Measurements from ENCODE around the gene SLC1A4. TPM values are rescaled to one million over a fixed set of nuclear protein-coding genes. Genes with fewer than 3 reads are reported as not detected.
A peak's percentile ranks its signal among the peaks of the same experiment; 100 is the strongest.

Gene SLC1A4
- total RNA-seq, 1 donor from 2014 or later, result 45.9 TPM

GRCh38 chr2:65055422-65056214 lies 66.4 kb downstream of the SLC1A4 start:
- Mint-ChIP-seq H3K27ac (ENCODE audit: unreplicated experiment) (peak overlapping the region; percentile 67), H3K27me3 (ENCODE audit: low read depth, unreplicated experiment) (peaks cover 7% of the 10 kb centered on the region), H3K9me3 (ENCODE audit: unreplicated experiment) (peaks cover 4% of the 10 kb centered on the region), H3K4me1 (ENCODE audit: low read depth, unreplicated experiment) (peaks cover 8% of the 10 kb centered on the region), H3K4me3 (ENCODE audit: unreplicated experiment) (peak overlapping the region; percentile 95), H3K36me3 (ENCODE audit: low read depth, unreplicated experiment) (peaks cover 2% of the 10 kb centered on the region)
- peaks cover 28% of the 10 kb centered on the region for H4K20me1 ChIP-seq (ENCODE audit: insufficient read depth, low read length)
- H3K36me3 ChIP-seq (ENCODE audit: insufficient read depth, low read length), result no peaks in the 10 kb centered on the region
- H3K4me2 ChIP-seq (ENCODE audit: low read length), result peak overlapping the region; percentile 86
- H3K9me3 ChIP-seq (ENCODE audit: insufficient read depth, low read depth, low read length), result no peaks in the 10 kb centered on the region
- no peak overlapping the region for H3K27ac ChIP-seq (ENCODE audit: low read depth, low read length)
- peaks cover 9% of the 10 kb centered on the region for H3K4me1 ChIP-seq (ENCODE audit: insufficient read depth, low read length)
- TF ChIP-seq CTCF (IDR thresholded peaks at IDR 0.05; ENCODE audit: insufficient read depth, low read depth, low read length) (no peak), EZH2 (IDR thresholded peaks at IDR 0.05; ENCODE audit: insufficient read depth, low read length) (no peak)
- H3K9ac ChIP-seq (ENCODE audit: low read length), result peak overlapping the region; percentile 80
- H3K4me3 ChIP-seq (ENCODE audit: insufficient read depth, low read depth, low read length), result peak overlapping the region; percentile 79
- H3K27me3 ChIP-seq (ENCODE audit: insufficient read depth, low read length), result no peaks in the 10 kb centered on the region
- peak overlapping the region; percentile 89 for H2AFZ ChIP-seq (ENCODE audit: low read depth, low read length)
- H3K79me2 ChIP-seq (ENCODE audit: insufficient read depth, low read length), result peaks cover 23% of the 10 kb centered on the region
- DNase-seq (ENCODE audit: low read depth), result no peak
- no peak for FAIRE-seq

- Histone ChIP-seq H3K9me3 (ENCODE audit: insufficient read depth, low read depth, low read length) (no peaks in the 10 kb centered on the region), H2AFZ (ENCODE audit: low read depth, low read length) (peak within 1 kb of the TSS; percentile 89), H3K79me2 (ENCODE audit: insufficient read depth, low read length) (peaks cover 24% of the 10 kb centered on the region), H3K9ac (ENCODE audit: low read length) (peak within 1 kb of the TSS; percentile 80), H3K27ac (ENCODE audit: low read depth, low read length) (peak within 1 kb of the TSS; percentile 62), H3K36me3 (ENCODE audit: insufficient read depth, low read length) (no peaks in the 10 kb centered on the region), H3K4me3 (ENCODE audit: insufficient read depth, low read depth, low read length) (peak within 1 kb of the TSS; percentile 79), H4K20me1 (ENCODE audit: insufficient read depth, low read length) (peaks cover 35% of the 10 kb centered on the region), H3K27me3 (ENCODE audit: insufficient read depth, low read length) (no peaks in the 10 kb centered on the region), H3K4me2 (ENCODE audit: low read length) (peak within 1 kb of the TSS; percentile 86), H3K4me1 (ENCODE audit: insufficient read depth, low read length) (peaks cover 9% of the 10 kb centered on the region)
- DNase-seq (ENCODE audit: low read depth) (peak; percentile 90), FAIRE-seq (peak; percentile 32)
- TF ChIP-seq EZH2 (IDR thresholded peaks at IDR 0.05; ENCODE audit: insufficient read depth, low read length) (no peak), CTCF (IDR thresholded peaks at IDR 0.05; ENCODE audit: insufficient read depth, low read depth, low read length) (no peak)
- H3K27me3 Mint-ChIP-seq (ENCODE audit: low read depth, unreplicated experiment), result peaks cover 7% of the 10 kb centered on the region
- H3K4me3 Mint-ChIP-seq (ENCODE audit: unreplicated experiment), result peak within 1 kb of the TSS; percentile 95
- peaks cover 8% of the 10 kb centered on the region for H3K4me1 Mint-ChIP-seq (ENCODE audit: low read depth, unreplicated experiment)
- H3K9me3 Mint-ChIP-seq (ENCODE audit: unreplicated experiment), result peaks cover 4% of the 10 kb centered on the region
- peaks cover 2% of the 10 kb centered on the region for H3K36me3 Mint-ChIP-seq (ENCODE audit: low read depth, unreplicated experiment)
- peak within 1 kb of the TSS; percentile 67 for H3K27ac Mint-ChIP-seq (ENCODE audit: unreplicated experiment)
Measured at GRCh38 chr2:65056215-65057053, 67.2 kb downstream of the SLC1A4 start, which contains the start of gene CEP68. Gene CEP68, plus strand, starts transcription at chr2:65056416. Its CDS starts 13,029 bp downstream, at chr2:65069445.
